Stimulated activated CD4-positive, alpha-beta T cell treated with anti-CD3 and anti-CD28 coated beads, Interleukin-12 subunit alpha, Interleukin-12 subunit beta, amount 100 ng/mL, for 24 hours (primary cell): ENCODE measurements around the gene IFNA17.
A peak's percentile ranks its signal among the peaks of the same experiment; 100 is the strongest.
"Not testable (repeated sequence)": the region's sequence is repeated elsewhere in the genome, so short reads cannot be mapped to it uniquely, and the experiment has no call there.

Source experiments
- DNase-seq, 2 experiments: peaks; one replicate each; pipeline ENCODE4 v3.0.0-alpha.2; 2020; ENCODE audit warnings: low read depth in 2 of 2

IFNA17 gene

DNA sequence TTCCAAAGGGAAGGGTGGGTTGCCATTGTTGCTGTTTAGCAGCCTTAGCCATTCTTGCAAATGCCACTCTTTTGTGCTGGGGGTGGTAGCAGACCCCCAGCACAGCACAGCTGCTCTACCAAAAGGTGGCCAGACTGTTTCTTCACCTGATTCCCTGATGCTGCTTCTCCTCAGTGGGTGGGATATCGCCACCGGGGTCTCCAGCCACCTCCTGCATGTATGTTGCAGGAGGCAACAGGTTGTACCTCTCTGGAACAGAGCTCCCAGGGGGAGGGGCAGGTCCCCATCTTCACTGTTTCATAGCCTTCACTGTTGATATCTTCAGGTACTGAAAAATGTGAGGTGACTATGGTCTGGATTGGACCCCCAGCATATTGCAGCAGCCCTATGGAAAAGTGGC lies 17.2 kb downstream of the IFNA17 start:
- DNase-seq = not testable (repeated sequence)

DNA sequence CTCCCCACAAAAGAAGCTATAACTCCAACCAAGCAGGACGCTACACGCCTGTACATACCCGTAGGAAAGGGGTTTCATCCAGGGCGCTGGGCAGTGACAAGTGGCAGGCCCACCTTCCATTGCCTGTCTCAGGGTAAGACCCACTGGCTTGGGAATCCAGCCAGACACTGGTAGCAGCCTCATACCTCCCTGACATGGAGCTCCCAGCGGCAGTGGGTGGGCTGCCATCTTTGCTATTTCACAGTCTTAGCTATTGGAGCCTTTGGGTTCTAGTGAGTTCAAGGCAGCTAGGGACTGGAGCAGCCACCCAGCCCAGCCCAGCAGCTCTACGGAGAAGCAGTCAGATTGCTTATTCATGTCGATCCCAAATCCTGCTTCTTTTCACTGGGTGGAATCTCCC lies 17.7 kb downstream of the IFNA17 start:
- DNase-seq = no peak

DNA sequence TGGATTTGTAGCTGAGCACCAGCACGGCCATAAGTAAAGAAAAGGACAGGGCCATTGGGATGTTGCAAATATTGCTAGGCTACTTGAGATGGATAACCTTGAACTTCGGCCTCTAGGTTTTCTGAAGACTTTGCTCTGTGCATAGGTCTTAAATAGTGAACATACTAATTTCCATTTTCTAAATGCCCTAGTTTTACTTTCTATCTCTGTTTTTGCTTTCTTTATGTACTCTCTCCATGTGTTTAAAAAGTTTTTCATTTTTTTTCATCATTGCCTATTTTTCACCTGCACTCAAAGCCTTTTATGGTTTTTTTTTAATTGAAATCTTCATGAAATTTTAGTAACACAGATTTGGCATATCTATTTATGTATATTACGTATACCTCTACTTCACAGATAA lies 21.0 kb downstream of the IFNA17 start, which contains the start of gene IFNA10:
Gene IFNA10, minus strand, starts transcription at position 101 of the 400 bp plus-strand sequence. Its CDS starts 46 bp downstream, at position 55.
- not testable (repeated sequence) for DNase-seq

DNA sequence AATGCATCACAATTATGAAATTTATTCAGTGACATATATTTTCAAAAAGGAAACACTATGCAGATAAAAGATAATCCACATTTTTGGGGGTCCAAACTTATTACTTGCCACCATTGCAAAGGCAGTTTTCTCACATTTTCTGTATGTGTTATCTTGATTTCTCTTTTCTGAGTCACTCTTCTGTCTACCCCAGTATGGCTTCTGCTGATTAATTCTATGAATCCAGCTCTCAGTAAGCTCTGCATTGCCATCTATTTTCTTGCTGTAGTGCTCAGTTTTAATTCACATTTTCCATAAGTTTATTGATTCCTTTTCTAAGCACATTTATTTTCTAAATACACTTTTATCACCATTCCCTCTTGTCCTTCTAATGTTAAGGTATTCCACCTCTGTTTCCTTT lies 22.8 kb downstream of the IFNA17 start:
- no peak for DNase-seq

DNA sequence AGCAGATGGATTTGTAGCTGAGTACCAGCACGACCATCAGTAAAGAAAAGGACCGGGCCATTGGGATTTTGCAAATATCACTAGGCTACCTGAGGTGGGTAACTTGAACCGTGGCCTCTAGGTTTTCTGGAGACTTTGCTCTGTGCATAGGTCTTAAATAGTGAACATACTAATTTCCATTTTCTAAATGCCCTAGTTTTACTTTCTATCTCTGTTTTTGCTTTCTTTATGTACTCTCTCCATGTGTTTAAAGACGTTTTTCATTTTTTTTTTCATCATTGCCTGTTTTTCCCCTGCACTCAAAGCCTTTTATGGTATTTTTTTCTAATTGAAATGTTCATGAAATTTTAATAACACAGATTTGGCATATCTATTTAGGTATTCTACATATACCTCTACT lies 25.9 kb downstream of the IFNA17 start, which contains the start of gene IFNA7:
Gene IFNA7, minus strand, starts transcription at position 101 of the 400 bp plus-strand sequence. Its CDS starts 40 bp downstream, at position 61.
- not testable (repeated sequence) for DNase-seq

DNA sequence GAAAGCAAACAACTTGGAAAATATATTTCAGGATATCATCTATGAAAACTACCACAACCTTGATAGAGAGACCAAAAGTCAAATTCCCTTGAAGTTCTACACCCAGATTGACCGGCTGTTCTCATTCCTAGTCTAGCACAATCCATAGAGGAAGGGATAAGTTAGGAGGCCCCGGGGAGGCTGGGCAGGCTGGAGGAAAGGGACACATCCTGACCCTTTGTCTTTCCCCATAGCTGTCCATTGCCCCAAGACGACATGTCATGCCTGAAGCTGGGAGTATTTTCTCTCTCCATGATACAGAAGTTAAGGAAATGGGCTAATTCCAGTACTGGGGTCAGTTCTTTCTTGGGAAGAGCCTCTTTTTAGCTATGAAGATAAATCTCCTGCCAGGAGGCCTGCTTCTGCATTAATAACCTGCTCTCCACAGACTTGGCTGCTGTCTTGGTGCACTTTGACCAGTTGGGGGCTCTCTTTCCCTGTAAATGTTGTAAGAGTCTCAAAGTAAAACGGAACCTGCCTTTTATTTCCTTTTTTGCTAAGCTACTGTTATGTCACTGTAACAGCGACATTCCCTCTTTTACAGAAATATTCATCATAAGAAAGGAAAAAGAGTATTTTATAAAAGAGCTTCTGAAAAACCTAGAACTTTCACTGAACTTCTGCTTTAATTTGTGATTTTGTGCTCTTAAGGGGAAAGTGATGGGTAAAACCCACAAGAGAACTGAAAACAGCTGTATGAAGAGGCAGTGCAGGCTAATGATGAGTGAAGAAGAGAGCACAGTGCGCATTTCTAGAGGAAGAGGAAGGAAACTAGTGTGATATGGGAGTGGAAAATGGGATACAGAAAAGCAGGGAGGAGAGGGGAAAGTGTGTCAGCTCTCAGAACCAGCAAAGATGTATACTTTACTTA lies 32.9 kb downstream of the IFNA17 start:
- DNase-seq = peak in 1 of 2 experiments; percentile 11

DNA sequence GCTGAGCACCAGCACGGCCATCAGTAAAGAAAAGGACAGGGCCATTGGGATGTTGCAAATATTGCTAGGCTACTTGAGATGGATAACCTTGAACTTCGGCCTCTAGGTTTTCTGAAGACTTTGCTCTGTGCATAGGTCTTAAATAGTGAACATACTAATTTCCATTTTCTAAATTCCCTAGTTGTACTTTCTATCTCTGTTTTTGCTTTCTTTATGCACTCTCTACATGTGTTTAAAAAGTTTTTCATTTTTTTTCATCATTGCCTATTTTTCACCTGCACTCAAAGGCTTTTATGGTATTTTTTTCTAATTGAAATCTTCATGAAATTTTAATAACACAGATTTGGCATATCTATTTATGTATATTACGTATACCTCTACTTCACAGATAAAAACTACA lies 40.5 kb downstream of the IFNA17 start, which contains the start of gene IFNA4:
Gene IFNA4, minus strand, starts transcription at position 101 of the 400 bp plus-strand sequence. Its CDS starts 56 bp downstream, at position 45.
- DNase-seq = not testable (repeated sequence)

DNA sequence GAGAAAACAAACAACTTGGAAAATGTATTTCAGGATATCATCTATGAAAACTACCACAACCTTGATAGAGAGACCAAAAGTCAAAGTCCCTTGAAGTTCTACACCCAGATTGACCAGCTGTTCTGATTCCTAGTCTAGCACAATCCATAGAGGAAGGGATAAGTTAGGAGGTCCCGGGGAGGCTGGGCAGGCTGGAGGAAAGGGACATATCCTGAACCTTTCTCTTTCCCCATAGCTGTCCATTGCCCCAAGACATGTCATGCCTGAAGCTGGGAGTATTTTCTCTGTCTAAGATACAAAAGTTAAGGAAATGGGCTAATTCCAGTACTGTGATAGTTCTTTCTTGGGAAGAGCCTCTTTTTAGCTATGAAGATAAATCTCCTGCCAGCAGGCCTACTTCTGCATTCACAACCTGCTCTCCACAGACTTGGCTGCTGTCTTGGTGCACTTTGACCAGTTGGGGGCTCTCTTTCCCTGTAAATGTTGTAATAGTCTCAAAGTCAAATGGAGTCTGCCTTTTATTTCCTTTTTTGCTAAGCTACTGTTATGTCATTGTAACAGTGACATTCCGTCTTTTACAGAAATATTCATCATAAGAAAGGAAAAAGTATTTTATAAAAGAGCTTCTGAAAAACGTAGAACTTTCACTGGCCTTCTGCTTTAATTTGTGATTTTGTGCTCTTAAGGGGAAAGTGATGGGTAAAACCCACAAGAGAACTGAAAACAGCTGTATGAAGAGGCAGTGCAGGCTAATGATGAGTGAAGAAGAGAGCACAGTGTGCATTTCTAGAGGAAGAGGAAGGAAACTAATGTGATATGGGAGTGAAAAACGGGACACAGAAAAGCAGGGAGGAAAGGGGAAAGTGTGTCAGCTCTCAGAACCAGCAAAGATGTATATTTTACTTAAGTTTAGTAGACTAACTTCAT lies 44.9 kb downstream of the IFNA17 start:
- not testable (repeated sequence) for DNase-seq
